Measurements from ENCODE around the gene CC2D2A.

GRCh38 chr4:15470128-15470475 is 420 bp downstream of the CC2D2A start:
- TF ChIP-seq, protein P1, sequence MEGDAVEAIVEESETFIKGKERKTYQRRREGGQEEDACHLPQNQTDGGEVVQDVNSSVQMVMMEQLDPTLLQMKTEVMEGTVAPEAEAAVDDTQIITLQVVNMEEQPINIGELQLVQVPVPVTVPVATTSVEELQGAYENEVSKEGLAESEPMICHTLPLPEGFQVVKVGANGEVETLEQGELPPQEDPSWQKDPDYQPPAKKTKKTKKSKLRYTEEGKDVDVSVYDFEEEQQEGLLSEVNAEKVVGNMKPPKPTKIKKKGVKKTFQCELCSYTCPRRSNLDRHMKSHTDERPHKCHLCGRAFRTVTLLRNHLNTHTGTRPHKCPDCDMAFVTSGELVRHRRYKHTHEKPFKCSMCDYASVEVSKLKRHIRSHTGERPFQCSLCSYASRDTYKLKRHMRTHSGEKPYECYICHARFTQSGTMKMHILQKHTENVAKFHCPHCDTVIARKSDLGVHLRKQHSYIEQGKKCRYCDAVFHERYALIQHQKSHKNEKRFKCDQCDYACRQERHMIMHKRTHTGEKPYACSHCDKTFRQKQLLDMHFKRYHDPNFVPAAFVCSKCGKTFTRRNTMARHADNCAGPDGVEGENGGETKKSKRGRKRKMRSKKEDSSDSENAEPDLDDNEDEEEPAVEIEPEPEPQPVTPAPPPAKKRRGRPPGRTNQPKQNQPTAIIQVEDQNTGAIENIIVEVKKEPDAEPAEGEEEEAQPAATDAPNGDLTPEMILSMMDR (IDR thresholded peaks at IDR 0.05), result no peak
- no peak for TF ChIP-seq NR3C1 (CRISPR knock-in tag; conservative IDR thresholded peaks at IDR 0.05; ENCODE audit: low read depth)
- TF ChIP-seq, protein P2, sequence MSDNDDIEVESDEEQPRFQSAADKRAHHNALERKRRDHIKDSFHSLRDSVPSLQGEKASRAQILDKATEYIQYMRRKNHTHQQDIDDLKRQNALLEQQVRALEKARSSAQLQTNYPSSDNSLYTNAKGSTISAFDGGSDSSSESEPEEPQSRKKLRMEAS (CRISPR knock-in tag; IDR thresholded peaks at IDR 0.05), result no peak
- TF ChIP-seq FOXP1 (CRISPR knock-in tag; IDR thresholded peaks at IDR 0.05; ENCODE audit: borderline replicate concordance), result no peak
- TF ChIP-seq, protein P3, sequence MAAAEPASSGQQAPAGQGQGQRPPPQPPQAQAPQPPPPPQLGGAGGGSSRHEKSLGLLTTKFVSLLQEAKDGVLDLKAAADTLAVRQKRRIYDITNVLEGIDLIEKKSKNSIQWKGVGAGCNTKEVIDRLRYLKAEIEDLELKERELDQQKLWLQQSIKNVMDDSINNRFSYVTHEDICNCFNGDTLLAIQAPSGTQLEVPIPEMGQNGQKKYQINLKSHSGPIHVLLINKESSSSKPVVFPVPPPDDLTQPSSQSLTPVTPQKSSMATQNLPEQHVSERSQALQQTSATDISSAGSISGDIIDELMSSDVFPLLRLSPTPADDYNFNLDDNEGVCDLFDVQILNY (CRISPR knock-in tag; IDR thresholded peaks at IDR 0.05), result no peak
- TF ChIP-seq ETV6 (CRISPR knock-in tag; IDR thresholded peaks at IDR 0.05), result no peak
- TF ChIP-seq ZNF232 (CRISPR knock-in tag; IDR thresholded peaks at IDR 0.05), result no peak

All from WTC11 (cell line).